COR-L47 (cell line): ENCODE data around the gene PRDM15.

ENCODE experiments used
- DNase-seq: peaks from one replicate; lab custom pipeline; 2025; lab: John Stamatoyannopoulos, UW

PRDM15 gene

DNA sequence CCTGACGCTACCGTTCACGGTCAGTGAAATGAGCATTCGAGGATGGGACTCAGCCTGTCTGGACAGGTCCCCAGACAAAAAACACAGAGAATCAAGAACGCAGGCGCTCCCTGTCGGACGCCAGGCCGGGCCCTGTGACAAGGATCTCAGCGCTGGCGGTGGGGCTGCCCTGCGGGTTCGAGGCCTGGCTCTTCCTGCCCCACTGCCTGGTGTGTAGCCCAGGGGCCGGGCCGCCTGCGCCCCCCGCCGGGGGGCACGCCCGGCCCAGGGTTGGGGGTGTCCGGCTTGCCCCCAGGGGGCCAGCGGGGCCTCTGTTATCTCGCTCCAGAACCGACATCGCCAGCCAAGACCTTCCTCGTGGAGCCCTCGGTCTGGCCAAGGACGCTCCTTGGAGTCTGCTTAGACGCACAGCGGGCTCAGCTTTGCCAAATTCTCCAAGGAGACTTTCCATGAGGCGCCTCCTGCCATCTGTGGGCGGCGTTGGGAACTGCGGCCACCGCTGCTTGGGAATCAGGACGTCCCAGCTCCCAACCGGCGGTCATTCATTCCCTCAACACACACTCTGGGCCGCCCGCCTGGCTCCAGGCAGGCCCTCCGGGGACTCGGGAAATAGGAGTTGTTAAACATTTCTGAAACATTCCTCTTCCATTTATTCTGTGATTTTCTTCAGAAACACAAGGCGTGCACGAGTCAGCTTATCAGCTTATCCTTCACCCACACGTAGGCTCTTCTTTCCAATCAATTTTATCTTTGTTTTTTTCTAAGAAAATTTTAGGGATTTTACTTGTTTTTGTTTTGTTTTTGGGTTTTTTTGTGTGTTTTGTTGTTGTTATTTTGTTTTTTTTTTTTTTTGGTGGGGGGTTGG, 101.0 kb downstream of the PRDM15 start:
- DNase-seq: peak; percentile 69

GRCh38 chr21:41776778-41777177, 102.4 kb downstream of the PRDM15 start:
- no peak for DNase-seq

DNA sequence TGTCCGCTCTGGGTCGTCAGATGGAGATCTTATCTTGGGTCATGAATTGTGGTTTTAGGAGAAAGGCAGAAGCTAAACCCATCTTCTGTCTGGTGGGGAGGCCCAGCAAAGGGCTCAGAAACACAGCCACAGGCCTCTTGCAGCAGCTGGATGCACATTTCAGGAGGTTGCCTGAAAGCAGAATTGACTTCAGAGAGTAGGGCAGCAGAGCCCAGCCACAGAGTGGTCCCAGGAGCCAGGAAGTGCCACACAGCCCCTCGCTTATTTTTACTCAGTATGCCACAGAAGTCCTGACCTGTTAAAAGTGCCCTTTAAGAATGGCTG, 104.0 kb downstream of the PRDM15 start:
- no peak for DNase-seq

DNA sequence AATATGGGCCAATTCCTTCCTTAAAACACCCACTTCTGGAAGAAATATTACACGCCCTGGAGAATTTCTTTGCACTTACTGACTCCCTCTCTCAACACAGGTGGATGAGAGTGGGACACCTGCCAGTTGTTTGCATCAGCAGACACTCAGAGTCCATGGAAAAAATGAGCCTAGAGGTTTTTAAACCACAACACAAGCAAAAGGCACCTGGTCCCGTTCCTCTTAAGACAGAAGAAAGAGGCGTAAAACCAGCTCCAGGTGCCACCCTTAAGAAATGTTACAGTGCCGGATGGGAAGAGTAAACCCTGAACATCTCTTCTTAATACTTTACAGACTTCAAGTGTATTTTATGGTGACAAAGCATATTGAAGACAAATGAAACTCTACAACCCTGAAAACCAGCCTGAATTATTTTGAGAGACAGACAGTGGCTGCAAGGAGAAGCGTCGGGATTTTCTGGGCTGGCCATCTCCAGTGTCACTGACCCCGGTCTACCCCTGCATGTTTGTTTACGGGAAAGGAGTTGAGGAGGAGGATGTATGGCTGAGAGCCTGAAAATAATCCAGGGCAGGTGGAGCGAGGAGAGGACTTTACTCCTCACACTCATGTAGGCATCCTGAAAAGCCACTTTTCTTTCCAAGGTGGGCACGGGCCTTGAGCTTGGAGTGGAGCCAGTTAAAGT, 104.5 kb downstream of the PRDM15 start:
- DNase-seq: no peak

DNA sequence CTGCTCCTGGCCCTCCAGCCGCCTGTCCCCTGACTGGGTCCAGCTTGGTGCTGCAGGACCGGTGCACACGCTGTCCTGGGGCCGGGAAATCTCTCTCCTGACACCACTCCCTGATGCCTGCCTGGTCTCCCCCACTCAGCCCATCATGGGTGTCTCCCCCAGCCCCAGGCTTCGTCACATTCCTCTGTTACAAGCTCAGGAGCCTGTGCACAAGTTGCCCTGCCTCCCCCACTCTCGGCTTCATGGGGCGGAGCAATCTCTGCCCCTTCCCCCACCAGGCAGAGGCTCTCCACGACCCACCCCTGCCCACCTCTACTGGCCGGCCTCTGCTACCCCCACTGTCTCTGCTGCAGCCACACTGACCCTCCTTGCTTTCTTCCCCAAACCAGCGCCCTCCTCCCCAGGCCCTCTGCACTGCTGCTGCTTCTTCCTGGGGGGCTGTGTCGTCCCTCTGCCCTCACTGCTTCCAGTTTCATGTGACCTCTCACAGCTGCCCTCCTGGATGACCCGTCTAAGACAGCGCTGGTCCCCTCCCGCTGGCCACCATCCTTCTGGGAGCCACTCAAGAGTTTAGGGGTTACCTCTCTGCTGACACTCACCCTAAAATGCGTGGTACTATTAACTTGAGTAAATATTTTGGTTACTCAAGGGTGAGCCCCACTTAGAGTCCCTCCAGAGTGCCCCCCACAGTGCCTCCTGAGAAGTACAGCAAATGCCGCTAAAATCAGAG, 106.6 kb downstream of the PRDM15 start:
- DNase-seq: no peak

- DNase-seq: no peak
Measured at GRCh38 chr21:41771625-41771945, 107.6 kb downstream of the PRDM15 start.

GRCh38 chr21:41770901-41771624, 108.1 kb downstream of the PRDM15 start:
- no peak for DNase-seq

- DNase-seq: no peak
Measured at GRCh38 chr21:41769933-41770332, 109.2 kb downstream of the PRDM15 start.

DNA sequence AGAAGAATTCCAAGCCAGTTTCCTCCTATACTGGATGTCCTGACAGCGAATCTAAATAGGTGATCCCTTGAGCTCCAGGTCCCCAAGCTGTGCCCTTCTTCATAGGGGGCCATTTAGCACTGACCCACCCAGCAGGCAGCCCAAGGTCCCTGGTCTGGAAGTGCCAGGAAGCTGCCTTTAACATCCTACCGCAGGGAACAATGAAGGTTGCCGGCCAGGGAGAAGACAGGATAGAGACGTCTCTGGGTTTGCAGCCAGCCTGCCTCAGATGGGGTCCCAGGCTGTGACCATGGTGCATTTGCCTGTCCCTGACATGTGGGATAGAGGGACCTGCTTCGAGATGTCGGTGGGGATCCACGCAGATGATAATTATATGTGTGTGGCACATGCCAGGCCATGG, 109.6 kb downstream of the PRDM15 start:
- no peak for DNase-seq

DNA sequence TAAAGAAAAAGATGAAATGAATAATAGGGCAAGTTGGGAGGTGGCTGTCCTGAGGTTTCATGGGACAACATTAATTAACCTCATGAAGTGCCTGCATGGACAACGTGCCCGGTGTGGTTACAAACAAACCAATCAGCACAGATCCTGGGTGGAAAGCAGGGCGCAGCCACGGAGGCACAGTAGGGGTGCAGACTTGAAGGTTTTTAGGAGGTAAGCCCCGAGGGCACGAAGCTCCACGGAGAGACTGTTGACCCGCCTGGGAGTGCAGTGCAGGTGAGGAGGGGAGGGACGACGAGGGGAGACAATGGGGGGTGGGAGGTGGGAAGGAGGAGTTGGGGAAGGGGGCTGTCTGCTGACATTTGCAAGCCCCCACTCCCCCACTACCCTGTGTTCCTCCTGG, 110.0 kb downstream of the PRDM15 start:
- no peak for DNase-seq

DNA sequence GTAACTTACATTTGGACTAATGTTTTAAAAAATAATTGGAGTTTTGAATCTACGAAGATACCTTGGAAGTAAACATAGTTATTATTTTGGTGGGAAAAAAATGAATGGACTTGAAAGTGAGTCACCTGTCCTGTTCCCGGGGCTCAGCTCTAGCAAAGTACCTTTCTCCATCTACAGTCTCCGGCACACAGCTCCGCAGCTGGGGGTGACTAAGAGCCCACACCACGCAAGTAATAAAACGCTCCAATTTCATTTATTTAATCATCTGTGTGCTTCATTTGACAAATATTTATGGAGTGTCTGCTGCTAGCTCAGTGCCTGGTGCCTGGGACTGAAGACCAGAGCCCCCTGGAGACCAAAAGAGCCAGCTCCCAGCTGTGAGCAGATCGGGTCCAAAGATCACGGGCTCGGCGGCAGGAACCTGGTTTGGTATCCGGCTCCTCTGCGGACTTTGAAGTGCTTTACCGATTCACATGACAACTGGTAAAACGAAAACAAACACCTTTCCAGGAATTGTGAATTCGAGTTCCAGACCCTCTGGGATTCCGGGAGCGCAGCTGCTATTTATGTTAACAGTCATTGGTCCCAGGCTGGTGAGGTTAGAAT, 110.6 kb downstream of the PRDM15 start:
- DNase-seq: peak; percentile 19

GRCh38 chr21:41767606-41768436, 111.3 kb downstream of the PRDM15 start:
- no peak for DNase-seq

DNA sequence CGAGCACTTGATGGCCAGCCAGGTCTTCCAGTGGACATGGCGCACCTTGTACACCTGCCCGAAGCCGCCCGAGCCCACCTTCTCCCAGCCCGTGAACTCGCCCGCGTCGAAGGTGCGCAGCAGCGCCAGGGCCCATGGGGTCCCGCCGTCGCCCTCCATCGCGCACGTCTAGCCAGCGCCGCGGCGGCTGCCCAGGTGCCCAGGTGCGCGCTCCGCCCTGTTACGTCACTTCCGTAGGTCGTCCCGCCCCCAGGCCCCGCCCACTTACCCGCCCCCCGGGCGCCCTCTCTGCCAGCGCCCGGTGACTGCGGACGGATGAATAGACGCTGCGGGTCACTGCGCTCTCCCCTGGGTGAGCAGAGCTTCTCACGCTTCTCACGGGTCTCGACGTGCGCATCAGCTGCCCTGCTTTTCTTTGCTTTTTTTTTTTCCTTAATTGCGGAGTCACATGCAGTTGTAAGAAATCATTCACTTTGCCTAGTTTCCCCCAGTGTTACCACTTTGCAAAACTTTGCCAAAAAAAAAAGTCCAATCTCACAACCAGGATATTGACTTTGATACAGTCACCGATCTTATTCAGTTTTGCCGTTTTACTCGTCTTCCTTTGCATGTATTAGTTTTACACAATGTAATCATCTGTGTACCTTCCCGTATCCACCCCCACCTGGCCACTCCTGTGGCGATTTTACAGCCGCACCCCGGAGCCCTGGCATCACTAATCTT, 112.1 kb downstream of the PRDM15 start, which contains the start of gene RIPK4:
Gene RIPK4, minus strand, starts transcription at position 170 of the 723 bp plus-strand sequence. Its CDS starts 11 bp downstream, at position 159.
- DNase-seq: peak; percentile 85

DNA sequence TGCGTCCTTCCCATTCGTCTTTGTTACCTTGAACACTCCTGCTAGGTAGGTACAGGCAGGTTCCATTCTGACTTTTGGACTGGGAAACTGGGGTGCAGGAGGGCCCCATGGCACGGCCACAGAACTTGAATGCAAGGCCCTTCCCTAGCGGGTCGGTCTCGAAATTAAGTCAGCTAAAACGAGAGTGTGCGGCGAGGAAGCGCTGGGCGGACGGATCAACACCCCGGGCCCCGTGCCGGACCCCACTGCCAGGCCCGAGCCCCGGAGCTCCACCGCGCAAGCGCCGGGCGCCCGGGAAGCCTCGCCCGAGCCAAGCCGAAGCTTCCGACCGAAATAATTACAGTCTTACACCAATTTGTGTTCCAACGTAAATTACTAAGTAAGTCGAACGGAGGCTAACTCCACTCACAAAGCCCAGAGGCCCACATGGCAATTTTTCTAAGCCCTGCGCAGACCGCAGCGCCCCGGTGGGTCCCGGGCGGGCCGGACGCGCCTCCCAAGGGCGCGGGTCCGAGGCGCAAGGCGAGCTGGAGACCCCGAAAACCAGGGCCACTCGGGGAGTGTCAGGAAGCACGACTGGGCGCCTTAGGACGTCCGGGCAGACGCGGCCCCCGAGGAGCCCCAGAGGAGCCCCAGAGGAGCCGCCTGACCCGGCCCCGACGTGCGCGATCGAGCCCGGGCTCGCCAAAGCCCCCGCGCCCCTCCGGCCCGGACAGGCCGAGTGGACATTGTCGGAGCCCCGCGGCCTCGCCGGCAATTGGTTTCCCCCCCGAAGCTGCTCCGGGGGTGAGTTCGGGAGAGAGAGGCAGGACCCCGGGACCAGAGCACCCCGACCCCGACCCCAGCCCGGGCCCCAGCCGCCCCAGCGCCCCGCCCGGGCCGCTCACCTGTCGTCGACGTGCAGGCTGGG, 112.9 kb downstream of the PRDM15 start:
- DNase-seq: peak; percentile 17

DNA sequence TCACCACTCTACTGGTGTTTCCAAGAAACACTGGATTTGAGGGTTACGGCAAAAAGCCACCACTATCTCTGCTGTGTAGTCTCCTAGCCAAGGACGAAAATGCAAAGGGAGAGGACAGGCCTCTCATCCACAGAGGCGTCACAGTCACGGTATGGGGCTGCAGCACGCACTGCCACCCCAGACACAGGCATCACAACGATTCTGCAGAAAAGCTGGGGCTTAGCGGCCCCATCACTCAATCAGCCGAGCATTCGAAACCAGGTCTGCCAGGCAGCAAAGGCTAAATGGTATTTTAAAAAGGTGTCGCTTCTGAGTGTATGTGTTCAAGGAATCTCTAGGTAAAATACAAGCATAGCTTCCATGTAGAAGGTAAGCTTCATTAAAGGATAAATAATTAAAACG, 113.7 kb downstream of the PRDM15 start:
- no peak for DNase-seq

DNA sequence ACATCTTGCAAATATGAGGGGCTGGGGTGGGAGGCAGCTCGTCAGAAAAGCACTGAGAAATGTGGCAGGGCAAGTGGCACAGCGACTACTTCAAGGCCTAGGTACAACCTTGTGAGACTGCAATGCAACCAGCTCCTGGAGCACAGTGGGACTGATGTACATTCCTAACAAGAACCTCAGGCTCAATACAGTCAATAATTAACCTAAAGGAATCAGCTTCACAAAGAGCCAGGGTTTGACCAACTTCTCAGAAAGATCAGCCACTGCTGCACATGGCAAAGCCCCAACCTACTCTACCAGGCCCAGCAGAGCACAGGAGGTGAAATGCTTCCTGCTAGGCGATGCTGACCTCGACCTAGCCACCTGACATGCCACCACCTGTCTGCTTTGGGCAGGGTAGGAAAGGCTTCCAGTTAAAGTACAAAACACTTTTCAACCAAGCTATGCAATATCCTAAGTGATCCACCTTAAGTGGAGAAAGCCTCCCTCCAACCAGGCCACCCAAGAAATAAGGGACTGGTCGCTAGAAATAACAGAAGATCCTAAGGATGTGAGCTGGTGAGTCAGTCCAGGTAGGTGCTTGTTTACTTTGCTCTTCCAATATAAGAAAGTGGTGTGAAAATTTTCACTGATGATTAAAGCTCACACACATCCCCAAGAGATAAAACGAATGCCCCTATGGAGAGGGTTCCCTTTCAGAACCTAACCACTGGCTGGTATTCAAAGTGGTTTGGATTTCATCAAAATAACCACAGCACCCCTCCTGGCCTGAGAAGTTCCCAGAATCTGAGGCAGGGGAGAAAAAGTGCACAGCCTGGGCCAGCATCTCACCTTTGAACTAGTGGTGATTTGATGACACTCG, 114.4 kb downstream of the PRDM15 start:
- DNase-seq: no peak

DNA sequence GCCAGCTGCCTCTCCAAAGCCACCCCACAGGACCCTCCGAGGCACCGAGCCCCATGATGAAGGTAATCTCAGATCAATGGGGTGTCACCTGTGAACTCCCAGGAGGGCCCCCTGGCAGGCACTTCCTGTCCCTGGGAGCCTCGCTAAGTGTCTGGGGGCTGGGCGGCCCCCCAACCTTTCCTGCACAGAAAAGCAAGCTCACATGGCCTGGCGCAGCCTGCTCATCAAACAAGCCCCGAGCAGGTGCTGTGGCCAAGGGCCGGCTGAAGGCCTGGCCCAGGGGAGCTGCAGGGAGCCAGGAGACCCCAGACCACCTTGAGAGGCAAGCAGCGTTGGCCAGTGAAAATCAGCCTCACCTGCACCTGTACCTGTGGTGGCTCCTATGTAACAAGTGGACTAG, 115.1 kb downstream of the PRDM15 start:
- no peak for DNase-seq

GRCh38 chr21:41763398-41763931, 115.7 kb downstream of the PRDM15 start:
- DNase-seq: peak; percentile 39
